Activated CD8-positive, alpha-beta T cell treated with anti-CD3 and anti-CD28 coated beads for 36 hours (primary cell): ENCODE measurements around the gene NPHP4. TPM values are rescaled to one million over a fixed set of nuclear protein-coding genes. Genes with fewer than 3 reads are reported as not detected.

Source experiments
- ATAC-seq: fragments of 200-7000 bp; cut with Tn5 transposase; one replicate; pipeline ENCODE4 v1.10.0; 2021; ENCODE audit warnings: mild to moderate bottlenecking, moderate library complexity
- CTCF ChIA-PET: fragments of 350-600 bp; sonication (Branson Sonifier 250); formaldehyde crosslinking; loops from one replicate; lab custom pipeline; 2021; ENCODE audit warnings: antibody characterized with exemption; lab: Charles Lee
- POLR2A ChIA-PET: fragments of 350-600 bp; sonication (Branson Sonifier 250); formaldehyde crosslinking; loops from one replicate; lab custom pipeline; 2021; ENCODE audit warnings: antibody characterized with exemption; lab: Charles Lee
- DNase-seq: peaks from one replicate; pipeline ENCODE4 v3.0.0-alpha.2; 2020
- H3K27ac Mint-ChIP-seq: one replicate; pipeline ENCODE4 v1.8.0; 2021; ENCODE audit warnings: mild to moderate bottlenecking, mixed read lengths
- H3K27me3 Mint-ChIP-seq: one replicate; pipeline ENCODE4 v1.8.0; 2021; ENCODE audit warnings: mixed read lengths
- H3K36me3 Mint-ChIP-seq: one replicate; pipeline ENCODE4 v1.8.0; 2021; ENCODE audit warnings: low read depth, mixed read lengths
- H3K4me1 Mint-ChIP-seq: one replicate; pipeline ENCODE4 v1.8.0; 2021; ENCODE audit warnings: low read depth, mixed read lengths
- H3K4me3 Mint-ChIP-seq: one replicate; pipeline ENCODE4 v1.8.0; 2021; ENCODE audit warnings: mild to moderate bottlenecking, moderate library complexity, mixed read lengths
- H3K9me3 Mint-ChIP-seq: one replicate; pipeline ENCODE4 v1.8.0; 2021; ENCODE audit warnings: mixed read lengths
- CTCF ChIP-seq: fragments of 200-600 bp; IDR thresholded peaks from one replicate; pipeline ENCODE4 v1.8.0; 2022; ENCODE audit warnings: antibody characterized with exemption, mild to moderate bottlenecking
- intact Hi-C: fragments of 100-400 bp; cut with micrococcal nuclease; formaldehyde crosslinking; loops from one replicate; pipeline ENCODE4 v1.10.0; 2022
- total RNA-seq, 2 experiments: library from RNA; stranded (reverse); gene quantifications; one replicate each; pipeline ENCODE4 v1.2.3, GENCODE V29; 2021

NPHP4 gene
- total RNA-seq, 2 experiments from 2014 or later, result 16.5 to 16.8 TPM

- Mint-ChIP-seq H3K9me3 (no peaks in the 10 kb centered on the region), H3K4me3 (no peak overlapping the region), H3K36me3 (peaks cover 19% of the 10 kb centered on the region), H3K4me1 (peaks cover 10% of the 10 kb centered on the region), H3K27me3 (no peaks in the 10 kb centered on the region), H3K27ac (no peak overlapping the region)
- POLR2A ChIA-PET, result no interaction called here
- ATAC-seq (no peak), DNase-seq (no peak)
- no peak for TF ChIP-seq CTCF
- CTCF ChIA-PET, result no interaction called here
- intact Hi-C loops, result no loop called here
Observed at GRCh38 chr1:5950201-5950895, 41.9 kb downstream of the NPHP4 start.

- POLR2A ChIA-PET, result no interaction called here
- Mint-ChIP-seq H3K4me1 (peaks cover 4% of the 10 kb centered on the region), H3K27me3 (no peaks in the 10 kb centered on the region), H3K36me3 (peaks cover 19% of the 10 kb centered on the region), H3K27ac (no peak overlapping the region), H3K9me3 (no peaks in the 10 kb centered on the region), H3K4me3 (no peak overlapping the region)
- TF ChIP-seq CTCF, result no peak
- CTCF ChIA-PET, result no interaction called here
- DNase-seq (no peak), ATAC-seq (no peak)
- intact Hi-C loops, result no loop called here
Observed at GRCh38 chr1:5949761-5950100, 42.5 kb downstream of the NPHP4 start.

- no peak for TF ChIP-seq CTCF
- ChIA-PET CTCF (no interaction called here), POLR2A (no interaction called here)
- ATAC-seq (no peak), DNase-seq (no peak)
- no peaks in the 10 kb centered on the region for H3K4me1 Mint-ChIP-seq
- H3K27ac Mint-ChIP-seq, result no peak overlapping the region
- H3K4me3 Mint-ChIP-seq, result no peak overlapping the region
- intact Hi-C loops, result no loop called here
- H3K9me3 Mint-ChIP-seq, result no peaks in the 10 kb centered on the region
- no peaks in the 10 kb centered on the region for H3K27me3 Mint-ChIP-seq
- H3K36me3 Mint-ChIP-seq, result peaks cover 16% of the 10 kb centered on the region
Observed at GRCh38 chr1:5949085-5949760, 43.0 kb downstream of the NPHP4 start.

- H3K4me3 Mint-ChIP-seq, result no peak overlapping the region
- no peak overlapping the region for H3K27ac Mint-ChIP-seq
- no peak for ATAC-seq
Observed at GRCh38 chr1:5948681-5949005, 43.6 kb downstream of the NPHP4 start.

More at GRCh38 chr1:5948681-5949005, 43.6 kb downstream of the NPHP4 start:
- CTCF ChIA-PET, result no interaction called here
- Mint-ChIP-seq H3K9me3 (no peaks in the 10 kb centered on the region), H3K4me1 (no peaks in the 10 kb centered on the region), H3K27me3 (no peaks in the 10 kb centered on the region), H3K36me3 (peaks cover 12% of the 10 kb centered on the region)
- TF ChIP-seq CTCF, result no peak
- POLR2A ChIA-PET, result no interaction called here
- intact Hi-C loops, result no loop called here
- no peak for DNase-seq
